Tibial nerve (tissue), 4 donors: ENCODE data around the gene EFNA3. TPM values are rescaled to one million over a fixed set of nuclear protein-coding genes. Genes with fewer than 3 reads are reported as not detected.
A peak's percentile ranks its signal among the peaks of the same experiment; 100 is the strongest.

Experiments
- DNase-seq, 2 donors: peaks; one replicate each; pipeline ENCODE4 v3.0.0-alpha.2; 2019; ENCODE audit warnings: low spot score in 2 of 2
- H3K27ac ChIP-seq, 4 donors: fragments of 200-600 bp; sonication (generic) in 3 of 4; one replicate each; pipeline ENCODE4 v1.5.1; 2017 to 2019; ENCODE audit warnings: mild to moderate bottlenecking in 1 of 4
- H3K27me3 ChIP-seq, 2 donors: fragments of 200-600 bp; sonication (generic) in 1 of 2; one replicate each; pipeline versions ENCODE4 v1.5.1 to v1.6.0; 2017 to 2019
- H3K36me3 ChIP-seq, 3 donors: fragments of 200-600 bp; sonication (generic); one replicate each; pipeline ENCODE4 v1.5.1; 2018 to 2019
- H3K4me1 ChIP-seq, 4 donors: fragments of 200-600 bp; sonication (generic) in 3 of 4; one replicate each; pipeline ENCODE4 v1.5.1; 2017 to 2019
- H3K4me3 ChIP-seq, 4 donors: fragments of 200-600 bp; sonication (generic) in 3 of 4; one replicate each; pipeline ENCODE4 v1.5.1; 2017 to 2019; ENCODE audit warnings: mild to moderate bottlenecking in 1 of 4, moderate library complexity in 1 of 4
- H3K9me3 ChIP-seq, 4 donors: fragments of 200-600 bp; sonication (generic) in 3 of 4; one replicate each; pipeline ENCODE4 v1.5.1; 2017 to 2019
- CTCF ChIP-seq, 5 experiments: fragments of 200-600 bp in 3 of 5; fragments of 450-650 bp in 2 of 5; sonication (generic) in 3 of 5; IDR thresholded peaks; one replicate each; pipeline ENCODE4 v1.5.1; 2016 to 2019; ENCODE audit warnings: antibody characterized with exemption in 5 of 5, mild to moderate bottlenecking in 3 of 5, moderate library complexity in 2 of 5
- EP300 ChIP-seq, 2 donors: sonication (generic); formaldehyde crosslinking; IDR thresholded peaks; one replicate each; pipeline ENCODE4 v1.6.1; 2017; ENCODE audit warnings: antibody characterized with exemption in 2 of 2, mild to moderate bottlenecking in 1 of 2
- POLR2A ChIP-seq, 2 donors: fragments of 450-650 bp; IDR thresholded peaks; one replicate each; pipeline ENCODE4 v1.6.1; 2017; ENCODE audit warnings: antibody characterized with exemption in 2 of 2, mild to moderate bottlenecking in 2 of 2, moderate library complexity in 2 of 2
- WGBS, 2 donors: methylation state at CpG; one replicate each; pipeline ENCODE4 v1.1.5; 2018; 5-methylcytosine and 5-hydroxymethylcytosine counted together
- total RNA-seq, 4 donors: library from RNA; depleted of rRNA; stranded (reverse); fragments of >200 nt; gene quantifications; one replicate each; pipeline ENCODE4 v1.1.0, GENCODE V29; 2016

Gene EFNA3, protein sequence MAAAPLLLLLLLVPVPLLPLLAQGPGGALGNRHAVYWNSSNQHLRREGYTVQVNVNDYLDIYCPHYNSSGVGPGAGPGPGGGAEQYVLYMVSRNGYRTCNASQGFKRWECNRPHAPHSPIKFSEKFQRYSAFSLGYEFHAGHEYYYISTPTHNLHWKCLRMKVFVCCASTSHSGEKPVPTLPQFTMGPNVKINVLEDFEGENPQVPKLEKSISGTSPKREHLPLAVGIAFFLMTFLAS
- total RNA-seq, result 1 to 10 TPM in 2 of 4 donors, under 1 TPM in 1, not detected in 1; 0.63 to 1.2 (median 1.2) TPM

DNA sequence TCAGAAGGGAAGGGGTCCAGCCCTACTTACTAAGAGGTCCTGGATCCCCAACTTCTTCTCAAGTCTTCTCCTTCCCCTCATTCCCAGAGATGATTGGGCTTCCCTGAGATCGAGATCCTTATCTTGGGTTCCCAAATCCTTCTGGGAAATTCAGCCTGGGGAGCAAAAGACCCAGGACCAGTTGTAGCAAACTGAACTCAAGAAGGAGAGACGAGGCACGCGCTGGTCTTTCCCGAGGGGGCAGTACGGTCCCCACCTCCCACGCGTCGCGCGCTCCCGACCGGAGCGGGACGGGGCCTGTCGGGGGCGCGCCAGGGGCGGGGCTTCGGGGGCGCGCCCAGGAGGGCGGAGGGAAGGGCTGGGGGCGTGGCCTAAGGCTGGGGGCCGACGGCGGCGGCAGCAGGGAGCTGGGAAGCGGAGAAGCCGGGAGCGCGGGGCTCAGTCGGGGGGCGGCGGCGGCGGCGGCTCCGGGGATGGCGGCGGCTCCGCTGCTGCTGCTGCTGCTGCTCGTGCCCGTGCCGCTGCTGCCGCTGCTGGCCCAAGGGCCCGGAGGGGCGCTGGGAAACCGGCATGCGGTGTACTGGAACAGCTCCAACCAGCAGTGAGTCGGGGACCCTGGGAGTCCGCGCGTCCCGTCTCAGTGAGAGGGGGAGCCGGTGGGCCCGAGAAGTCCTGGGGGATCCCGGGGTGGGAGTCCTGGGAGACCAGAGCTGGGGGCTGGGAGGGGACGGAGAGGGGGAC is at the start of gene EFNA3:
Gene EFNA3, plus strand, starts transcription at position 369 of the 741 bp plus-strand sequence. Its CDS starts 105 bp downstream, at position 474.
- TF ChIP-seq CTCF (IDR thresholded peaks at IDR 0.05) (peak in 1 of 5 experiments; percentile 12), EP300 (IDR thresholded peaks at IDR 0.05) (no peak)
- H3K4me1 ChIP-seq, result peaks cover 4 to 52% (median 41%) of the 10 kb centered on the region in 4 donors
- no peaks in the 10 kb centered on the region for H3K9me3 ChIP-seq
- 1 to 3% methylated on average over 10 to 34 of the region's 59 CpGs for WGBS, 2 donors
- no peak within 1 kb of the TSS for H3K27ac ChIP-seq
- H3K27me3 ChIP-seq, result peaks cover 0 to 48% of the 10 kb centered on the region in 2 donors
- H3K4me3 ChIP-seq, result peak within 1 kb of the TSS; percentile 22 to 53 (median 32)
- DNase-seq, result peak; percentile 44 to 62
- no peaks in the 10 kb centered on the region for H3K36me3 ChIP-seq

- WGBS, 2 donors, result 76 to 80% methylated on average over 7 to 15 of the region's 16 CpGs
- TF ChIP-seq CTCF (IDR thresholded peaks at IDR 0.05), result no peak
- TF ChIP-seq EP300 (IDR thresholded peaks at IDR 0.05), result no peak
- TF ChIP-seq POLR2A (IDR thresholded peaks at IDR 0.05), result no peak
These were observed 49.0 kb upstream of the EFNA3 start for GRCh38 chr1:155029513-155030242.

DNA sequence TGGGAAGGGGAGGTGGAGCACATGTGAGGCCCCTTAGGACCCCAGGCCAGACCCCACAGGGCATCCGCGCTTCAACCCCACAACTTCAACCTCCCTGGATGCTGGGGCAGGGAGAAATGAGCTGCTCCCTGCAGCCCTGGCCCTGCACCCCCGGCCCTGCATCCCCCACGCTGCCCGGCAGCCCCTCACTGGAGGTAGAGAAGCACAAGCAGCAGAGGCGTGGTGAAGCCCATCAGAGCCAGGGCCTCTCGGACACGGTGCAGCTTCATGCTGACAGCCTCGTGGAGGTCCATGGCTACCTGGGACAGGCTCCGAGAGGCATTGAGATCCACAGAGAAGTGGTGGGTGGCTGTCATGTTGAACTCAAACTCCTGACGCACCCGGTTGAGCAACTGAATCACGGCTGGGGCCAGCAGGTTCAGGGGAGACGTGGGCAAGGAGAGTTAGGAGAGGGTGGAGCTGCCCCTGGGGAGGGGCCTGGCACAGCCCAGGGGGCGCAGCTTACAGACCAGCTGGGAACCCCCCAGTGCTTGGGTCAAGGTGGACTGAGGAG is 48.3 kb upstream of the EFNA3 start:
- no peaks in the 10 kb centered on the region for H3K36me3 ChIP-seq
- H3K27ac ChIP-seq, result no peak overlapping the region
- no peak overlapping the region for H3K4me3 ChIP-seq
- WGBS, 2 donors, result 81 to 85% methylated on average over 11 to 15 of the region's 15 CpGs
- no peak for DNase-seq
- TF ChIP-seq EP300 (IDR thresholded peaks at IDR 0.05), result no peak
- no peak for TF ChIP-seq POLR2A (IDR thresholded peaks at IDR 0.05)
- TF ChIP-seq CTCF (IDR thresholded peaks at IDR 0.05), result no peak
- H3K4me1 ChIP-seq, result no peaks in the 10 kb centered on the region
- no peaks in the 10 kb centered on the region for H3K27me3 ChIP-seq
- no peaks in the 10 kb centered on the region for H3K9me3 ChIP-seq

More at GRCh38 chr1:155029513-155030242, 49.0 kb upstream of the EFNA3 start:
- no peaks in the 10 kb centered on the region for H3K36me3 ChIP-seq
- no peaks in the 10 kb centered on the region for H3K9me3 ChIP-seq
- no peak for DNase-seq
- H3K4me3 ChIP-seq, result no peak overlapping the region
- no peak overlapping the region for H3K27ac ChIP-seq
- H3K4me1 ChIP-seq, result no peaks in the 10 kb centered on the region
- H3K27me3 ChIP-seq, result no peaks in the 10 kb centered on the region

DNA sequence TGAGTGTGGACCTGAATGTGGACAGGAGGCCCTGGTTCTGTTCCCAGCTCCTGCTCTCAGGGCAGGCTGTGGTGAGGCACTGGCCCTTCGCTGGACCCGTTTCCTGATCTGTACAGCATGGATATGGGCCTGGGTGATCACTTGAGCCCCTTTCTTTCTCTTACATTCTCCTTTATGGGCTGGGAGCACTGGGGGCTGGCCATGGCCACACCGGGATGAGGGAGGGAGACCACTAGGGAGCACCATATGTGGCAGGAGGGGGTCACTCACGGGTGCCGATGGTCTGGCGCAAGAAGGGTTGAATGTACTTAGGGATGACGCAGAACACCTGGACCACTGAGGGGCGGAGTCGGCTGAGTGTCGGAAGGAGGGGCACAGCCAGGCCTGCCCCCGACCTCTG is 47.7 kb upstream of the EFNA3 start:
- WGBS, 2 donors, result 87 to 88% methylated on average over 11 of the region's 11 CpGs

More for the DNA sequence above, 47.7 kb upstream of the EFNA3 start:
- no peak overlapping the region for H3K4me3 ChIP-seq
- no peaks in the 10 kb centered on the region for H3K36me3 ChIP-seq
- H3K4me1 ChIP-seq, result no peaks in the 10 kb centered on the region
- DNase-seq, result no peak
- TF ChIP-seq CTCF (IDR thresholded peaks at IDR 0.05) (no peak), POLR2A (IDR thresholded peaks at IDR 0.05) (no peak), EP300 (IDR thresholded peaks at IDR 0.05) (no peak)
- H3K9me3 ChIP-seq, result no peaks in the 10 kb centered on the region
- no peaks in the 10 kb centered on the region for H3K27me3 ChIP-seq
- H3K27ac ChIP-seq, result no peak overlapping the region
